WTC11 (cell line): ENCODE data around the gene SLC36A4. TPM values are rescaled to one million over a fixed set of nuclear protein-coding genes. Genes with fewer than 3 reads are reported as not detected.

Experiments
- ATAC-seq: fragments of 200-7000 bp; cut with Tn5 transposase; 2 replicates; pipeline ENCODE4 v1.10.0; 2021; ENCODE audit warnings: mild to moderate bottlenecking, moderate library complexity
- CTCF ChIA-PET: fragments of 300-600 bp; sonication (Branson Sonifier 250); formaldehyde crosslinking; loops from one replicate; lab custom pipeline; 2021; ENCODE audit warnings: antibody characterized with exemption; lab: Charles Lee
- POLR2A ChIA-PET: fragments of 350-600 bp; sonication (Branson Sonifier 250); formaldehyde crosslinking; loops from one replicate; lab custom pipeline; 2021; ENCODE audit warnings: antibody characterized with exemption; lab: Charles Lee
- DNase-seq: peaks from one replicate; pipeline ENCODE4 v3.0.0; 2021; ENCODE audit warnings: low spot score
- H3K27ac Mint-ChIP-seq: 2 replicates; pipeline ENCODE4 v1.8.0; 2021; ENCODE audit warnings: mixed read lengths
- H3K27me3 Mint-ChIP-seq: 2 replicates; pipeline ENCODE4 v1.8.0; 2021; ENCODE audit warnings: low read depth, mild to moderate bottlenecking, moderate library complexity, mixed read lengths
- H3K36me3 Mint-ChIP-seq: 2 replicates; pipeline ENCODE4 v1.8.0; 2021; ENCODE audit warnings: mixed read lengths
- H3K4me1 Mint-ChIP-seq: 2 replicates; pipeline ENCODE4 v1.8.0; 2022; ENCODE audit warnings: mixed read lengths
- H3K4me3 Mint-ChIP-seq: 2 replicates; pipeline ENCODE4 v1.8.0; 2021; ENCODE audit warnings: mild to moderate bottlenecking, moderate library complexity, mixed read lengths
- H3K9me3 Mint-ChIP-seq: 2 replicates; pipeline ENCODE4 v1.8.0; 2021; ENCODE audit warnings: mixed read lengths
- ATF2 ChIP-seq: sonication (generic); formaldehyde crosslinking; IDR thresholded peaks from 2 replicates; pipeline ENCODE4 v1.8.1; 2022; ENCODE audit warnings: low read depth, missing genetic modification reagents, borderline replicate concordance
- CTCF ChIP-seq: fragments of 200-600 bp; IDR thresholded peaks from 2 replicates; pipeline ENCODE4 v1.8.0; 2022; ENCODE audit warnings: antibody characterized with exemption
- JUN ChIP-seq: sonication (generic); formaldehyde crosslinking; IDR thresholded peaks from 2 replicates; pipeline ENCODE4 v1.8.0; 2023; ENCODE audit warnings: mild to moderate bottlenecking, missing genetic modification reagents
- KAT7 ChIP-seq: sonication (generic); formaldehyde crosslinking; IDR thresholded peaks from 2 replicates; pipeline ENCODE4 v1.8.1; 2023; ENCODE audit warnings: missing genetic modification reagents, mild to moderate bottlenecking, borderline replicate concordance
- MLX ChIP-seq: sonication (generic); formaldehyde crosslinking; IDR thresholded peaks from 2 replicates; pipeline ENCODE4 v1.8.1; 2023; ENCODE audit warnings: mild to moderate bottlenecking, missing genetic modification reagents, moderate library complexity
- NFE2L1 ChIP-seq: sonication (generic); formaldehyde crosslinking; IDR thresholded peaks from 2 replicates; pipeline ENCODE4 v1.8.1; 2023; ENCODE audit warnings: missing genetic modification reagents
- SMAD3 ChIP-seq: sonication (generic); formaldehyde crosslinking; IDR thresholded peaks from 2 replicates; pipeline ENCODE4 v1.8.0; 2022; ENCODE audit warnings: missing genetic modification reagents, mild to moderate bottlenecking, borderline replicate concordance
- TEAD4 ChIP-seq: sonication (generic); formaldehyde crosslinking; IDR thresholded peaks from 2 replicates; pipeline ENCODE4 v1.8.0; 2022; ENCODE audit warnings: mild to moderate bottlenecking, missing genetic modification reagents
- ZBTB21 ChIP-seq: sonication (generic); formaldehyde crosslinking; IDR thresholded peaks from 2 replicates; pipeline ENCODE4 v1.8.1; 2023; ENCODE audit warnings: mild to moderate bottlenecking, missing genetic modification reagents, borderline replicate concordance
- ZNF396 ChIP-seq: fragments of 250-450 bp; sonication (Bioruptor Pico); IDR thresholded peaks from 2 replicates; pipeline ENCODE4 v1.8.0; 2021; ENCODE audit warnings: mild to moderate bottlenecking, moderate library complexity, borderline replicate concordance
- ZNF416 ChIP-seq: fragments of 250-450 bp; sonication (Bioruptor Pico); IDR thresholded peaks from 2 replicates; pipeline ENCODE4 v1.9.0; 2021; ENCODE audit warnings: mild to moderate bottlenecking, inconsistent platforms
- ZNF671 ChIP-seq: fragments of 250-450 bp; sonication (Bioruptor Pico); IDR thresholded peaks from 2 replicates; pipeline ENCODE4 v1.8.0; 2021; ENCODE audit warnings: mild to moderate bottlenecking
- total RNA-seq: library from RNA; stranded (reverse); gene quantifications from 3 replicates; pipeline ENCODE4 v1.2.3, GENCODE V29; 2021
- TF ChIP-seq, protein P1 (sequence below): sonication (generic); formaldehyde crosslinking; IDR thresholded peaks from 2 replicates; pipeline ENCODE4 v1.8.1; 2022; ENCODE audit warnings: missing genetic modification reagents, borderline replicate concordance
- TF ChIP-seq, protein P2 (sequence below): sonication (generic); formaldehyde crosslinking; IDR thresholded peaks from 2 replicates; pipeline ENCODE4 v1.8.1; 2023; ENCODE audit warnings: mild to moderate bottlenecking, missing genetic modification reagents

SLC36A4 gene
- total RNA-seq, 1 experiment from 2014 or later = 27.9 TPM

DNA sequence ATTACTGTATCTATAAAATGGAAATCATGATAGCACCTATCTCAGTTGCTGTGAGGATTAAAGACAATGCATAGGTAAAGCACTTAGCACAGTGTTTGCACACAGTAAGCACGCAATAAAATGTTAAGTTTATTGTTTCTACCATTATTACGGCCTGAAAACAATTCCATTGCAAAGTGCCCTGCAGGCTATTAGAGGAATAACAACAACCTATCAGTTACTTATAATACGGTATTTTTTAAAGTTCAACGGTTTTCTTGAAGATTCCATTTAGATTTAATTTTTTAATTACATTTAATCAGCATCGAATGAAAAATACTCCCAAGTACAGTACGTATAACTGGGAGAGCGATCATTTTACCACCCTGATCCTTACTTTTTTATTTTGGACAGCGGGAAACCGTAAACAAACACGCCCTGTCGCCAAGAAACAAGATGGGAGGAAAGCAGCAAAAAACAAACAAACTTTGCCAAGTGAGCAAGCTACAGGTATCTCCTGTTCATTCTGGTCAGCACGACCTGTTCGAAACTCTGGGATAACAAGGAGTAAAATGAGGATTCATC, 893 bp downstream of the SLC36A4 start:
- Mint-ChIP-seq H3K36me3 (no peaks in the 10 kb centered on the region), H3K4me1 (peaks cover 21% of the 10 kb centered on the region), H3K4me3 (peak overlapping the region; percentile 95), H3K9me3 (no peaks in the 10 kb centered on the region), H3K27ac (peak overlapping the region; percentile 99), H3K27me3 (no peaks in the 10 kb centered on the region)
- ChIA-PET POLR2A (no interaction called here), CTCF (interaction anchor here (0.6 to 1.5 kb wide), 4 partner anchors 27 to 349 kb away, joined by 3 to 4 read pairs (median 3); no protein-coding TSS in a partner anchor)
- TF ChIP-seq CTCF (peak; percentile 36), KAT7 (CRISPR knock-in tag) (no peak)
- no peak for DNase-seq
- ATAC-seq = no peak

- CTCF ChIA-PET = no interaction called here
- no peak overlapping the region for H3K27ac Mint-ChIP-seq
- DNase-seq = no peak
- no peaks in the 10 kb centered on the region for H3K9me3 Mint-ChIP-seq
- TF ChIP-seq ATF2 (CRISPR knock-in tag) (no peak), ZNF416 (no peak), ZBTB21 (CRISPR knock-in tag) (no peak), NFE2L1 (CRISPR knock-in tag) (no peak), CTCF (no peak), MLX (CRISPR knock-in tag) (no peak), SMAD3 (CRISPR knock-in tag) (no peak), ZNF671 (CRISPR knock-in tag) (no peak), TEAD4 (CRISPR knock-in tag) (no peak), ZNF396 (no peak), JUN (no peak)
- TF ChIP-seq, protein P1, sequence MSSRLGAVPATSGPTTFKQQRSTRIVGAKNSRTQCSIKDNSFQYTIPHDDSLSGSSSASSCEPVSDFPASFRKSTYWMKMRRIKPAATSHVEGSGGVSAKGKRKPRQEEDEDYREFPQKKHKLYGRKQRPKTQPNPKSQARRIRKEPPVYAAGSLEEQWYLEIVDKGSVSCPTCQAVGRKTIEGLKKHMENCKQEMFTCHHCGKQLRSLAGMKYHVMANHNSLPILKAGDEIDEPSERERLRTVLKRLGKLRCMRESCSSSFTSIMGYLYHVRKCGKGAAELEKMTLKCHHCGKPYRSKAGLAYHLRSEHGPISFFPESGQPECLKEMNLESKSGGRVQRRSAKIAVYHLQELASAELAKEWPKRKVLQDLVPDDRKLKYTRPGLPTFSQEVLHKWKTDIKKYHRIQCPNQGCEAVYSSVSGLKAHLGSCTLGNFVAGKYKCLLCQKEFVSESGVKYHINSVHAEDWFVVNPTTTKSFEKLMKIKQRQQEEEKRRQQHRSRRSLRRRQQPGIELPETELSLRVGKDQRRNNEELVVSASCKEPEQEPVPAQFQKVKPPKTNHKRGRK (CRISPR knock-in tag) = no peak
- TF ChIP-seq, protein P2, sequence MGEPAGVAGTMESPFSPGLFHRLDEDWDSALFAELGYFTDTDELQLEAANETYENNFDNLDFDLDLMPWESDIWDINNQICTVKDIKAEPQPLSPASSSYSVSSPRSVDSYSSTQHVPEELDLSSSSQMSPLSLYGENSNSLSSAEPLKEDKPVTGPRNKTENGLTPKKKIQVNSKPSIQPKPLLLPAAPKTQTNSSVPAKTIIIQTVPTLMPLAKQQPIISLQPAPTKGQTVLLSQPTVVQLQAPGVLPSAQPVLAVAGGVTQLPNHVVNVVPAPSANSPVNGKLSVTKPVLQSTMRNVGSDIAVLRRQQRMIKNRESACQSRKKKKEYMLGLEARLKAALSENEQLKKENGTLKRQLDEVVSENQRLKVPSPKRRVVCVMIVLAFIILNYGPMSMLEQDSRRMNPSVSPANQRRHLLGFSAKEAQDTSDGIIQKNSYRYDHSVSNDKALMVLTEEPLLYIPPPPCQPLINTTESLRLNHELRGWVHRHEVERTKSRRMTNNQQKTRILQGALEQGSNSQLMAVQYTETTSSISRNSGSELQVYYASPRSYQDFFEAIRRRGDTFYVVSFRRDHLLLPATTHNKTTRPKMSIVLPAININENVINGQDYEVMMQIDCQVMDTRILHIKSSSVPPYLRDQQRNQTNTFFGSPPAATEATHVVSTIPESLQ (CRISPR knock-in tag) = no peak
- TF ChIP-seq, all 79 proteins: peak for 0
- no peak for ATAC-seq
- POLR2A ChIA-PET = no interaction called here
- Mint-ChIP-seq H3K27me3 (no peaks in the 10 kb centered on the region), H3K36me3 (no peaks in the 10 kb centered on the region), H3K4me1 (peaks cover 24% of the 10 kb centered on the region), H3K4me3 (no peak overlapping the region)
These were observed 3.0 kb downstream of the SLC36A4 start for GRCh38 chr11:93194673-93195291.
